HepG2 (cell line): ENCODE measurements around the gene EPHA10. TPM values are rescaled to one million over a fixed set of nuclear protein-coding genes. Genes with fewer than 3 reads are reported as not detected.
A peak's percentile ranks its signal among the peaks of the same experiment; 100 is the strongest.

Source experiments
- ATAC-seq: fragments of 200-7000 bp; cut with Tn5 transposase; 3 replicates; pipeline ENCODE4 v1.9.1; 2020; ENCODE audit warnings: mild to moderate bottlenecking, moderate library complexity
- BruUV-seq: library from RNA; stranded (reverse); fragments of 400-500 nt; replicated peaks from 2 replicates; lab custom pipeline; 2021; lab: Mats Ljungman, UMichigan
- CTCF ChIA-PET: fragments of 300-600 bp; formaldehyde crosslinking; extraction: SDS; loops from one replicate; lab custom pipeline; 2021; ENCODE audit warnings: low total read pairs, inconsistent platforms, low intra/inter-chr PET ratio; lab: Yijun Ruan, JAX
- POLR2A ChIA-PET: fragments of 350-600 bp; sonication (Branson Sonifier 250); formaldehyde crosslinking; loops from one replicate; lab custom pipeline; 2020; ENCODE audit warnings: antibody characterized with exemption, inconsistent platforms; lab: Yijun Ruan, JAX
- DNase-seq: peaks from one replicate; pipeline ENCODE4 v3.0.0-alpha.2; 2015; ENCODE audit warnings: low spot score
- FAIRE-seq: peaks from 3 replicates; lab custom pipeline; 2011; peaks lifted over from hg19 to GRCh38; lab: Jason Lieb, UNC
- H2AFZ ChIP-seq: one replicate; pipeline ENCODE4 v1.6.1; 2011; ENCODE audit warnings: low read length, inconsistent platforms
- H3K27ac ChIP-seq: fragments of 300-600 bp; 3 replicates; pipeline ENCODE4 v1.8.0; 2011; ENCODE audit warnings: mixed run types, mild to moderate bottlenecking, mixed read lengths, low read length, inconsistent platforms; ENCODE audit not compliant: insufficient read depth; ENCODE audit errors: extremely low read length
- H3K27me3 ChIP-seq, 2 experiments: fragments of 200-600 bp in 1 of 2; 2 replicates in 1 of 2; 3 replicates in 1 of 2; pipeline versions ENCODE4 v1.6.0 to v1.8.0; 2011; ENCODE audit warnings: low read length in 2 of 2, mild to moderate bottlenecking in 2 of 2, moderate library complexity in 2 of 2, inconsistent platforms in 1 of 2; ENCODE audit not compliant: insufficient read depth in 2 of 2, control insufficient read depth in 1 of 2
- H3K36me3 ChIP-seq, 2 experiments: fragments of 200-600 bp in 1 of 2; replicated peaks in 1 of 2; 2 replicates in 1 of 2; 3 replicates in 1 of 2; pipeline versions ENCODE4 v1.5.1 to v1.8.0; 2011; ENCODE audit warnings: low read length in 2 of 2, inconsistent platforms in 1 of 2; ENCODE audit not compliant: insufficient read depth in 2 of 2, control insufficient read depth in 1 of 2
- H3K4me1 ChIP-seq: 2 replicates; pipeline ENCODE4 v1.5.1; 2012; ENCODE audit warnings: low read length, inconsistent platforms; ENCODE audit not compliant: insufficient read depth
- H3K4me2 ChIP-seq: 2 replicates; pipeline ENCODE4 v1.6.0; 2011; ENCODE audit warnings: low read depth, low read length, inconsistent platforms
- H3K4me3 ChIP-seq, 3 experiments: fragments of 200-600 bp in 1 of 3; sonication (generic), shearing (Covaris generic) in 1 of 3; replicated peaks in 1 of 3; 2 replicates each; pipeline ENCODE4 v1.5.1; 2011 to 2016; ENCODE audit warnings: low read length in 3 of 3, inconsistent platforms in 2 of 3, low read depth in 2 of 3, mild to moderate bottlenecking in 2 of 3, control low read depth in 1 of 3, mixed read lengths in 1 of 3; ENCODE audit not compliant: insufficient read depth in 1 of 3
- H3K79me2 ChIP-seq: one replicate; pipeline ENCODE4 v1.6.1; 2011; ENCODE audit warnings: low read length, inconsistent platforms; ENCODE audit not compliant: insufficient read depth
- H3K9ac ChIP-seq: 2 replicates; pipeline ENCODE4 v1.6.0; 2011; ENCODE audit warnings: mild to moderate bottlenecking, low read depth, low read length, inconsistent platforms; ENCODE audit not compliant: insufficient read depth
- H3K9me3 ChIP-seq: 2 replicates; pipeline ENCODE4 v1.5.1; 2012; ENCODE audit warnings: mild to moderate bottlenecking, low read length
- H4K20me1 ChIP-seq: 2 replicates; pipeline ENCODE4 v1.6.0; 2011; ENCODE audit warnings: inconsistent platforms, mild to moderate bottlenecking, low read length, moderate library complexity; ENCODE audit not compliant: insufficient read depth
- ATM ChIP-seq: fragments of 450-650 bp; IDR thresholded peaks from 2 replicates; pipeline ENCODE4 v1.7.1; 2017; ENCODE audit warnings: mild to moderate bottlenecking, borderline replicate concordance
- NFIC ChIP-seq: IDR thresholded peaks from 2 replicates; pipeline ENCODE4 v1.6.1; 2012; ENCODE audit warnings: mild to moderate bottlenecking, low read length, inconsistent platforms
- ZNF660 ChIP-seq: sonication (generic); formaldehyde crosslinking; IDR thresholded peaks from 2 replicates; pipeline ENCODE4 v1.5.1; 2020; ENCODE audit warnings: mild to moderate bottlenecking, low read depth, missing genetic modification reagents, borderline replicate concordance
- ZNF768 ChIP-seq: sonication (generic); formaldehyde crosslinking; IDR thresholded peaks from 2 replicates; pipeline ENCODE4 v1.4.0; 2020; ENCODE audit warnings: missing genetic modification reagents
- WGBS: methylation state at CpG from one replicate; pipeline ENCODE4 v1.1.6; 2017; ENCODE audit warnings: low lambda C conversion rate; 5-methylcytosine and 5-hydroxymethylcytosine counted together
- in situ Hi-C: cut with HindIII; loops from 2 replicates; pipeline ENCODE4 v1.10.0; 2017; ENCODE audit warnings: low pct_unique_long_range_greater_than_20kb; ENCODE audit not compliant: extremely low pct_ligation_motif_present
- intact Hi-C: fragments of 100-400 bp; cut with micrococcal nuclease; formaldehyde crosslinking; loops from one replicate; pipeline ENCODE4 v1.10.0; 2022; ENCODE audit not compliant: unreplicated experiment
- polyA plus RNA-seq, 8 experiments: library from polyadenylated mRNA; depleted of rRNA in 3 of 8; stranded (reverse) in 7 of 8; unstranded in 1 of 8; fragments of >200 nt; fragmentation: Illumina TruSeq in 4 of 8; extraction: Trizol in 4 of 8; gene quantifications; 2 replicates each; pipeline versions ENCODE4 v1.2.1 to v1.2.3, GENCODE V29; 2011 to 2016; ENCODE audit warnings: low read depth in 4 of 8, missing spikeins in 1 of 8, mixed read lengths in 1 of 8; ENCODE audit not compliant: insufficient read depth in 1 of 8
- total RNA-seq, 5 experiments: library from RNA; depleted of rRNA; stranded (reverse); fragments of >200 nt; fragmentation: Illumina TruSeq; extraction: Trizol; gene quantifications; 2 replicates each; pipeline ENCODE4 v1.2.3, GENCODE V29; 2016; ENCODE audit warnings: low read depth in 1 of 5
- TF ChIP-seq, protein P1 (sequence below): sonication (generic); formaldehyde crosslinking; IDR thresholded peaks from 2 replicates; pipeline ENCODE4 v1.4.0; 2020; ENCODE audit warnings: missing genetic modification reagents, borderline replicate concordance

EPHA10 gene
- total and polyA plus RNA-seq, 2 of the 13 experiments (the other 11 are each of a cell fraction or from before 2014, with no cell fraction given) = 0.11 to 0.58 TPM

DNA sequence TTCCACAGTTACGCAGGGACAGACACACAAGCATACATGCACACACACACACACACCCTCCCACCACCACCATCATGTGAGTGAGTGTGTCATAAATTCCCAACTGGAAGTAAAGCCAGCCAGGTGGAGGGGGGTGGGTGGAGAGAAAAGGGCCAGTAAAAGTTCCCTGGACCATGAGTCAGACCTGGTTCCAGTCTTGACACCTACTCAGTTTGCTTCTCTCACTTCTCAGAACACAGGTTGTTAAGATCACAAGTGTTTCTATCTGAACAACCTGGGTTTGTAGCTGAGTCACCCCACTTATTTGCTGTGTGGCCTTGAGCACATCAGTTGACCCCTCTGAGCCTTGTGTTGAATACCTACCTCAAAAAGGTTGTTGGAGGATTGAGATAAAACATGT is 9.6 kb downstream of the EPHA10 start:
- Histone ChIP-seq H3K27me3 (peaks cover 6 to 35% of the 10 kb centered on the region in 2 experiments; a peak in 4 of 5 replicates), H3K9ac (no peak overlapping the region), H3K4me3 (no peak overlapping the region), H3K36me3 (no peaks in the 10 kb centered on the region), H3K9me3 (no peaks in the 10 kb centered on the region), H3K79me2 (no peaks in the 10 kb centered on the region), H3K4me1 (peaks cover 14% of the 10 kb centered on the region; the same call in 1 of the 2 replicates), H4K20me1 (no peaks in the 10 kb centered on the region), H2AFZ (no peak overlapping the region), H3K4me2 (no peak overlapping the region), H3K27ac (no peak overlapping the region)
- ATAC-seq (no peak), FAIRE-seq (no peak), DNase-seq (no peak)
- WGBS = 0% methylated on average over 1 of the region's 1 CpG
- TF ChIP-seq NFIC (no peak), ZNF660 (CRISPR knock-in tag) (no peak), ZNF768 (CRISPR knock-in tag) (peak; percentile 24; the same call in 1 of the 2 replicates), ATM (no peak)
- TF ChIP-seq, protein P1, sequence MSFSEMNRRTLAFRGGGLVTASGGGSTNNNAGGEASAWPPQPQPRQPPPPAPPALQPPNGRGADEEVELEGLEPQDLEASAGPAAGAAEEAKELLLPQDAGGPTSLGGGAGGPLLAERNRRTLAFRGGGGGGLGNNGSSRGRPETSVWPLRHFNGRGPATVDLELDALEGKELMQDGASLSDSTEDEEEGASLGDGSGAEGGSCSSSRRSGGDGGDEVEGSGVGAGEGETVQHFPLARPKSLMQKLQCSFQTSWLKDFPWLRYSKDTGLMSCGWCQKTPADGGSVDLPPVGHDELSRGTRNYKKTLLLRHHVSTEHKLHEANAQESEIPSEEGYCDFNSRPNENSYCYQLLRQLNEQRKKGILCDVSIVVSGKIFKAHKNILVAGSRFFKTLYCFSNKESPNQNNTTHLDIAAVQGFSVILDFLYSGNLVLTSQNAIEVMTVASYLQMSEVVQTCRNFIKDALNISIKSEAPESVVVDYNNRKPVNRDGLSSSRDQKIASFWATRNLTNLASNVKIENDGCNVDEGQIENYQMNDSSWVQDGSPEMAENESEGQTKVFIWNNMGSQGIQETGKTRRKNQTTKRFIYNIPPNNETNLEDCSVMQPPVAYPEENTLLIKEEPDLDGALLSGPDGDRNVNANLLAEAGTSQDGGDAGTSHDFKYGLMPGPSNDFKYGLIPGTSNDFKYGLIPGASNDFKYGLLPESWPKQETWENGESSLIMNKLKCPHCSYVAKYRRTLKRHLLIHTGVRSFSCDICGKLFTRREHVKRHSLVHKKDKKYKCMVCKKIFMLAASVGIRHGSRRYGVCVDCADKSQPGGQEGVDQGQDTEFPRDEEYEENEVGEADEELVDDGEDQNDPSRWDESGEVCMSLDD (CRISPR knock-in tag) = no peak
- intact Hi-C loops = no loop called here
- BruUV-seq = no TSS peak
- in situ Hi-C loops = no loop called here
- ChIA-PET CTCF (no interaction called here), POLR2A (no interaction called here)
